ENCODE measurements around the gene MLLT1.

DNA sequence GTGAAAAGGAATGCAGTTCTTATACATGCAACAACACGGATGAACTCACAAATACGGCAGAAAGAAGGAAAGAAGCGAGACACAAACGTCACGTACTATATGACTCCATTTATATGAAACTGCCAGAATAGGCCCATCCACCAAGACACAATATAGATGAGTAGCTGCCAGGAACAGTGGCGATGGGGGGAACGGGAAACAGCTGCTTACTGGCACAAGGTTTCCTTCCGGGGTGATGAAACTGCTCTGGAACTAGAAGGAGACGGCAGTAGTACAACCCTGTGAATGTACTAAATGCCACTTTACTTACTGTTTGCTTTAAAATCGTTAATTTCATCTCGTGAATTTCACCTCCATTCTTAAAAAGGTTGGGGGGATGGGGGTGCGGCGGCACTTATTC lies 28.9 kb downstream of the MLLT1 start:
- no peak for TF ChIP-seq POLR2AphosphoS5 (IDR thresholded peaks at IDR 0.05)
- TF ChIP-seq POLR2A (IDR thresholded peaks at IDR 0.05): no peak
- no peak for TF ChIP-seq EP300 (IDR thresholded peaks at IDR 0.05)
- TF ChIP-seq, protein P1, sequence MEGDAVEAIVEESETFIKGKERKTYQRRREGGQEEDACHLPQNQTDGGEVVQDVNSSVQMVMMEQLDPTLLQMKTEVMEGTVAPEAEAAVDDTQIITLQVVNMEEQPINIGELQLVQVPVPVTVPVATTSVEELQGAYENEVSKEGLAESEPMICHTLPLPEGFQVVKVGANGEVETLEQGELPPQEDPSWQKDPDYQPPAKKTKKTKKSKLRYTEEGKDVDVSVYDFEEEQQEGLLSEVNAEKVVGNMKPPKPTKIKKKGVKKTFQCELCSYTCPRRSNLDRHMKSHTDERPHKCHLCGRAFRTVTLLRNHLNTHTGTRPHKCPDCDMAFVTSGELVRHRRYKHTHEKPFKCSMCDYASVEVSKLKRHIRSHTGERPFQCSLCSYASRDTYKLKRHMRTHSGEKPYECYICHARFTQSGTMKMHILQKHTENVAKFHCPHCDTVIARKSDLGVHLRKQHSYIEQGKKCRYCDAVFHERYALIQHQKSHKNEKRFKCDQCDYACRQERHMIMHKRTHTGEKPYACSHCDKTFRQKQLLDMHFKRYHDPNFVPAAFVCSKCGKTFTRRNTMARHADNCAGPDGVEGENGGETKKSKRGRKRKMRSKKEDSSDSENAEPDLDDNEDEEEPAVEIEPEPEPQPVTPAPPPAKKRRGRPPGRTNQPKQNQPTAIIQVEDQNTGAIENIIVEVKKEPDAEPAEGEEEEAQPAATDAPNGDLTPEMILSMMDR (IDR thresholded peaks at IDR 0.05): no peak

All from stomach (tissue), 4 donors.